Measurements from ENCODE around the gene TOP2B.

- TF ChIP-seq CTCF (conservative IDR thresholded peaks at IDR 0.05): no peak
- no peak for TF ChIP-seq EZH2 (IDR thresholded peaks at IDR 0.05; ENCODE audit: low read depth)
Measured at GRCh38 chr3:25567388-25567787, 97.3 kb downstream of the TOP2B start.
